Left ventricle myocardium inferior (tissue), 1 donor: ENCODE results near the gene PITPNM2. TPM values are rescaled to one million over a fixed set of nuclear protein-coding genes. Genes with fewer than 3 reads are reported as not detected.
A peak's percentile ranks its signal among the peaks of the same experiment; 100 is the strongest.

Experiments
- DNase-seq: peaks from one replicate; pipeline ENCODE4 v3.0.0-alpha.2; 2020
- H3K27ac ChIP-seq: fragments of 200-600 bp; replicated peaks from 2 replicates; pipeline ENCODE4 v1.8.0; 2021
- H3K27me3 ChIP-seq: fragments of 200-600 bp; 2 replicates; pipeline ENCODE4 v1.8.0; 2021; ENCODE audit warnings: low read depth
- H3K36me3 ChIP-seq: fragments of 200-600 bp; 2 replicates; pipeline ENCODE4 v1.8.0; 2021
- H3K4me1 ChIP-seq: fragments of 200-600 bp; 2 replicates; pipeline ENCODE4 v1.8.0; 2021
- H3K4me3 ChIP-seq: fragments of 200-600 bp; 2 replicates; pipeline ENCODE4 v1.8.0; 2021; ENCODE audit warnings: mild to moderate bottlenecking, moderate library complexity
- H3K9me3 ChIP-seq: fragments of 200-600 bp; replicated peaks from 2 replicates; pipeline ENCODE4 v1.8.0; 2021
- intact Hi-C: fragments of 100-400 bp; cut with micrococcal nuclease; formaldehyde crosslinking; loops from one replicate; pipeline ENCODE4 v1.11.0; 2022
- total RNA-seq: library from RNA; stranded (reverse); fragmentation: NEBNext Ultra II Directional; extraction: Animal tissue kit (Norgen Biotek cat#: 25700); gene quantifications from one replicate; pipeline ENCODE4 v1.2.1, GENCODE V29; 2021
- TF ChIP-seq, protein P1 (sequence below): fragments of 200-600 bp; IDR thresholded peaks from 2 replicates; pipeline ENCODE4 v1.8.0; 2021; ENCODE audit warnings: antibody characterized with exemption, mild to moderate bottlenecking, borderline replicate concordance
- donor health status: DM: no; HTN: yes; CAD: no; lungs with severe emphysema.

PITPNM2 gene
- total RNA-seq, 1 donor from 2014 or later = 18.4 TPM

DNA sequence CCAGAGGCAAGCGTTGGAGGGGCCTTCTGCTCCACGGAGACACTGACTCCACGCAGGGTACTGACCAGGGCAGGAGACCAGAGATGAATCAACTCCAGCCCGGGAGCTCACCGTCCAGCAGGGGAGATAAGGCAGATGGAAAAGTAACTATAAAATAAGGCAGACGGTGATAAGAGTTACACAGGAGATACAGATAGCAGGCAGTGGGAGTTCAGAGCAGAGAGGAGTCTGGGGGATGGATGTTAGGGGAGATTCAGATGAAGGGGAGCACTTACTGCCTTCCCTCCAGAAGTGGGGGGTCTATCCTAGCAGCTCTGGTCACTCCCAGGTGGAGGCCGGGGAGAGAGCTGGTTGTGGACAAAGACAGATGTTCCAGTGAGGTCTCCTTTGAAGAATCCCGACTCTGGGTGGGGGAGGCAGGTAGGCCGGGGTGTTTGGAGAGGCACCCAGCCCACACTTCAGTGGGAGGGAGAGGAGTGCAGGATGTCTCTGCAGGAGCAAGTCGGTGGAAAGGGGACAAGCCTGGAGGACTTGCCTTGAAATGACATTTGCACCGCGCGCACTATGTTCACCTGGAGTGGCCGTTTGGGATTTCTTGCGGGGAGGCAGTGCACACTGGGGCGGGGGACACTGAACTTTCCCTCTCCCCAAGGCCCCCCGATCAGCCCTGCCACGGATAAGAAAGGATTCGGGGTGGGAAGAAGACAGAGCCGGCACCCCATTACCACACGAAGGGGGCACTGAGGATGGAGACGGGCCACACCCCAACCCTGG is 1.2 kb downstream of the PITPNM2 start:
- peaks cover 52% of the 10 kb centered on the region for H3K4me1 ChIP-seq
- no peaks in the 10 kb centered on the region for H3K9me3 ChIP-seq
- H3K36me3 ChIP-seq = no peaks in the 10 kb centered on the region
- peak overlapping the region; percentile 92 for H3K4me3 ChIP-seq
- intact Hi-C loops = loop anchor here (10.0 kb wide), 1 partner anchor 105 kb away; no protein-coding TSS in a partner anchor
- no peak for DNase-seq
- TF ChIP-seq, protein P1, sequence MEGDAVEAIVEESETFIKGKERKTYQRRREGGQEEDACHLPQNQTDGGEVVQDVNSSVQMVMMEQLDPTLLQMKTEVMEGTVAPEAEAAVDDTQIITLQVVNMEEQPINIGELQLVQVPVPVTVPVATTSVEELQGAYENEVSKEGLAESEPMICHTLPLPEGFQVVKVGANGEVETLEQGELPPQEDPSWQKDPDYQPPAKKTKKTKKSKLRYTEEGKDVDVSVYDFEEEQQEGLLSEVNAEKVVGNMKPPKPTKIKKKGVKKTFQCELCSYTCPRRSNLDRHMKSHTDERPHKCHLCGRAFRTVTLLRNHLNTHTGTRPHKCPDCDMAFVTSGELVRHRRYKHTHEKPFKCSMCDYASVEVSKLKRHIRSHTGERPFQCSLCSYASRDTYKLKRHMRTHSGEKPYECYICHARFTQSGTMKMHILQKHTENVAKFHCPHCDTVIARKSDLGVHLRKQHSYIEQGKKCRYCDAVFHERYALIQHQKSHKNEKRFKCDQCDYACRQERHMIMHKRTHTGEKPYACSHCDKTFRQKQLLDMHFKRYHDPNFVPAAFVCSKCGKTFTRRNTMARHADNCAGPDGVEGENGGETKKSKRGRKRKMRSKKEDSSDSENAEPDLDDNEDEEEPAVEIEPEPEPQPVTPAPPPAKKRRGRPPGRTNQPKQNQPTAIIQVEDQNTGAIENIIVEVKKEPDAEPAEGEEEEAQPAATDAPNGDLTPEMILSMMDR = no peak
- H3K27ac ChIP-seq = peak overlapping the region; percentile 89
- no peaks in the 10 kb centered on the region for H3K27me3 ChIP-seq

DNA sequence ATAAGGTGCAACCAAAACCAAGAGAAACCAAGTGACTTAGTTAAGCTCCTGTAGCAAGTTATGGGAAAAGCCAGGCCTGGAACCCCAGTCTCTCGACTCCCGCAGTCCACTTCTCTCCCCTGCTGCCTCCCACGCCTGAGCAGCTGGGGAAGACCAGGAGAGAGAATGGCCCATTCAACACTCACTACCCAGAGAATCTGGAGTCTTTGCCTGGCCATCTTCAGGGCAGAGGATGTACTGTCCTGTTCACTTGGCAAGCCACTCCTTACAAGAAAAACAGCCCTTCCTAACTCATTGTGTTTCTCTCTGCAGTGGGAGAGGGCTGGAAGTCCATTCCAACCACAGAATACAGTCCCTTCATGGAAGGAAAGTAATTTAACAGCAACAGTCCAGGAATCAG is 1.8 kb downstream of the PITPNM2 start:
- intact Hi-C loops = no loop called here

GRCh38 chr12:123148655-123149054 is 2.2 kb downstream of the PITPNM2 start:
- H3K27ac ChIP-seq = peak overlapping the region; percentile 89
- no peaks in the 10 kb centered on the region for H3K36me3 ChIP-seq
- TF ChIP-seq, protein P1 = no peak
- H3K4me1 ChIP-seq = peaks cover 62% of the 10 kb centered on the region
- no peaks in the 10 kb centered on the region for H3K9me3 ChIP-seq
- intact Hi-C loops = no loop called here
- no peak for DNase-seq
- H3K4me3 ChIP-seq = peak overlapping the region; percentile 92
- H3K27me3 ChIP-seq = no peaks in the 10 kb centered on the region

More for the DNA sequence above, 1.8 kb downstream of the PITPNM2 start:
- no peaks in the 10 kb centered on the region for H3K36me3 ChIP-seq
- peak overlapping the region; percentile 92 for H3K4me3 ChIP-seq
- TF ChIP-seq, protein P1 = no peak
- DNase-seq = no peak
- H3K27me3 ChIP-seq = no peaks in the 10 kb centered on the region
- H3K9me3 ChIP-seq = no peaks in the 10 kb centered on the region
- peaks cover 58% of the 10 kb centered on the region for H3K4me1 ChIP-seq
- H3K27ac ChIP-seq = peak overlapping the region; percentile 89

GRCh38 chr12:123148223-123148622 is 2.7 kb downstream of the PITPNM2 start:
- intact Hi-C loops = no loop called here
- TF ChIP-seq, protein P1 = no peak
- H3K4me1 ChIP-seq = peaks cover 66% of the 10 kb centered on the region
- DNase-seq = no peak
- H3K27me3 ChIP-seq = no peaks in the 10 kb centered on the region
- no peaks in the 10 kb centered on the region for H3K36me3 ChIP-seq
- no peaks in the 10 kb centered on the region for H3K9me3 ChIP-seq
- peak overlapping the region; percentile 89 for H3K27ac ChIP-seq
- H3K4me3 ChIP-seq = no peak overlapping the region

DNA sequence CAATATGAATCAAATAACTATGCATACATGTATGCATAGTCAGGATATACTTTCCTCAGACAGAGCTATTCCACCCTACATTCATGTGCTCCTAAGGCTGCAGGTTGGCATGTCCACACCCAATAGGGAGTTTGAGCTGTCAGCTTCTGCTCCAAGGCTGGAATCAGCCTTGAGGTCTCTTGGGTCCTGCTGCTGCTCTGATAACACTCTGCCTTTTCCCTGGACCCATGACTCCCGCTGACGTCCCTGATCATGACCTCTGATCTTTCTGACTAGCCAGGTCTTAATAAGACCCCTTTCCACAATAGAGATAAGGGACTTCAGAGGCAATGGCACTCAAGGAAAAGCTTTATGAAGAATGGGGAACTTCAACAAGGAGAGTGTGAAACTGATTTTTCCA is 5.7 kb downstream of the PITPNM2 start:
- peak overlapping the region; percentile 22 for H3K27ac ChIP-seq
- TF ChIP-seq, protein P1 = no peak
- no peaks in the 10 kb centered on the region for H3K27me3 ChIP-seq
- intact Hi-C loops = no loop called here
- DNase-seq = no peak
- H3K9me3 ChIP-seq = no peaks in the 10 kb centered on the region
- no peak overlapping the region for H3K4me3 ChIP-seq
- H3K36me3 ChIP-seq = no peaks in the 10 kb centered on the region
- peaks cover 83% of the 10 kb centered on the region for H3K4me1 ChIP-seq
